ENCODE measurements around the gene ONECUT3.

GRCh38 chr19:1720237-1720636, 33.1 kb upstream of the ONECUT3 start:
- no peak for TF ChIP-seq CTCF (IDR thresholded peaks at IDR 0.05; ENCODE audit: low read depth, low read length, missing input control)
- TF ChIP-seq SP1 (IDR thresholded peaks at IDR 0.05): no peak
- TF ChIP-seq ZBTB33 (IDR thresholded peaks at IDR 0.05): no peak
- no peak for TF ChIP-seq ATF3 (IDR thresholded peaks at IDR 0.05)
- TF ChIP-seq MAX (IDR thresholded peaks at IDR 0.05): no peak
- TF ChIP-seq RAD21 (IDR thresholded peaks at IDR 0.05): no peak
- no peak for TF ChIP-seq YY1 (IDR thresholded peaks at IDR 0.05)
- no peak for TF ChIP-seq TAF1 (conservative IDR thresholded peaks at IDR 0.05)
- no peak for TF ChIP-seq REST (IDR thresholded peaks at IDR 0.05)
- no peak for TF ChIP-seq JUND (IDR thresholded peaks at IDR 0.05)
- no peak for TF ChIP-seq GABPA (IDR thresholded peaks at IDR 0.05 in 1 of 2, conservative IDR thresholded peaks at IDR 0.05 in 1 of 2)
- no peak for TF ChIP-seq FOXA1 (IDR thresholded peaks at IDR 0.05)
- TF ChIP-seq FOXA2 (IDR thresholded peaks at IDR 0.05): no peak
- no peak for TF ChIP-seq EGR1 (IDR thresholded peaks at IDR 0.05; ENCODE audit: low read depth in 2 of 2)

Data from liver (tissue), 3 donors.